ENCODE data around the gene SERINC1.
A peak's percentile ranks its signal among the peaks of the same experiment; 100 is the strongest.

Gene SERINC1

GRCh38 chr6:122432816-122433215, 38.8 kb downstream of the SERINC1 start:
- no peak for DNase-seq (ENCODE audit: low read depth, low spot score)

DNA sequence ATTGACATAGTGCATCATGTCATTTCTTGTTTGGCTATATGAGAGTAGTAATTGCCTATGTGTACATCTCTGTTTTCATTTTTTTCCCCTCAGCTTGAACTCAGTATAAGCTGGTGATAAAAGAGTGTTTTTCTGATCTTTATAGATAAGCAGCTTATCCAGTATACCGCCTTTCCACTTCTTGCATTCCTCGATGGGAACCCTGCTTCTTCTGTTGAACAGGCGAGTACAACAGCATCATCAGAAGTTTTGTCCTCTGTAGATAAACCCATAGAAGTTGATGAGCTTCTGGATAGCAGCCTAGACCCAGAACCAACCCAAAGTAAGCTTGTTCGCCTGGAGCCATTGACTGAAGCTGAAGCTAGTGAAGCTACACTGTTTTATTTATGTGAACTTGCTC, 39.8 kb downstream of the SERINC1 start:
- DNase-seq (ENCODE audit: low read depth, low spot score), result no peak

- no peak for DNase-seq (ENCODE audit: low read depth, low spot score)
These were observed 42.3 kb downstream of the SERINC1 start for GRCh38 chr6:122429323-122429722.

GRCh38 chr6:122428781-122429180, 42.8 kb downstream of the SERINC1 start:
- DNase-seq (ENCODE audit: low read depth, low spot score), result no peak

- DNase-seq (ENCODE audit: low read depth, low spot score), result no peak
These were observed 45.0 kb downstream of the SERINC1 start for GRCh38 chr6:122426597-122426996.

DNA sequence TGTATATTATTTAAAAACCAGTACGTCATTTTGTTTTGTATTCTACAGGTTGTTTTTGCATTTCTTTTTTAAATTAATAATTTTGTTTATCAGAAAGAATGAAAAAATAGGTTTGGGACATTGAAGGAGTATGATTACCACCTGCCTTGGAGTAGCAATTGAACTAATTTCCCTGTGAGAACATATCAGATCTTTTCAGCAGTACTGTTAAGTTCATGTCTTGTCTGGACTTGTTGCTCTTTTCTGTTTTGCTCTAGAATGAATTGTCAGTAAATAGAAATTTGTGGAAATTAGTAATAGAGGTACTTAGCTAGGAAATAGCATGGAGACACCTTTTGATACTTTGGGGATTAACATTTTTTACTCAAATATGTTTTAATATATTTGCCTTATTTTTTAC, 47.9 kb downstream of the SERINC1 start:
- no peak for DNase-seq (ENCODE audit: low read depth, low spot score)

- DNase-seq (ENCODE audit: low read depth, low spot score), result no peak
These were observed 48.9 kb downstream of the SERINC1 start for GRCh38 chr6:122422614-122423267.

DNA sequence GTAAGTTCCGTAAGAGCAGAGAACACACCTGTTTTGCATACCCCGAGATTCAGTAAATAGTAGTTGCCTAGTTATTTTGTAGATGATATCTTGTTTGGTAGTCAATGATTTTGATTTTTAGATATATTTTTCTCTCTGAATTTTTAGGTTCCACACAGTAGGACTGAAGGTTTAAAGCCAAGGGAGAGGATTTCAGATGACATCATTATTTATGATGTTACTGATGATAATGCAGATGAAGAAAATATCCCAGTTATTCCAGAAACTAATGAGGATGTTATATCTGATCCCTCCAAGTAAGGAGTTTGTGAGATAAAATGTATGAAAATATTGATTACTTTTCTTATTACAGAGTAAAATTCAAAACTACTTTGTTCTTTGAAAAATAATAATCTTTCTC, 49.6 kb downstream of the SERINC1 start:
- no peak for DNase-seq (ENCODE audit: low read depth, low spot score)

GRCh38 chr6:122416825-122417224, 54.8 kb downstream of the SERINC1 start:
- DNase-seq (ENCODE audit: low read depth, low spot score), result no peak

DNA sequence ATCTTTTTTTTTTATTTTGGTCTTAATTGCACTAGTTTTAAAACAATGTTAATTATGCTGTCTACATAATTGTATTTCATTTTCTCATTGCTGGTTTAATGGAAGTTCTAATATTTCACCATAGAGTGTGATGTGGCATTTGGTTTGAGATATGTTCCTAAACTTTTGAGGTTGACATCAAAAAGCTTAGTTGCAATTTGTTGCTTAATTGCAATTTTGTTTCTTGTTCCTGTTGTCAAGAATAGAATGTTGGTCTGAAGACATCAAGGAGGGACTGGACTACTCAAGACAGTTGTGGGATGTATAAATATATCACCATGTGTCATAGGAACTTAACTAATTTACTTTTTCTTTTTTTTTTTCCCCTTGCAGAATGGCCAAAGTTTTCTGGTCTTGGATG, 59.6 kb downstream of the SERINC1 start:
- no peak for DNase-seq (ENCODE audit: low read depth, low spot score)

- DNase-seq (ENCODE audit: low read depth, low spot score), result no peak
These were observed 62.7 kb downstream of the SERINC1 start for GRCh38 chr6:122408702-122409458.

GRCh38 chr6:122408240-122408639, 63.4 kb downstream of the SERINC1 start:
- no peak for DNase-seq (ENCODE audit: low read depth, low spot score)

GRCh38 chr6:122407712-122408111, 63.9 kb downstream of the SERINC1 start:
- DNase-seq (ENCODE audit: low read depth, low spot score), result no peak

GRCh38 chr6:122406187-122406586, 65.4 kb downstream of the SERINC1 start:
- no peak for DNase-seq (ENCODE audit: low read depth, low spot score)

GRCh38 chr6:122405417-122405816, 66.2 kb downstream of the SERINC1 start:
- DNase-seq (ENCODE audit: low read depth, low spot score), result no peak

- no peak for DNase-seq (ENCODE audit: low read depth, low spot score)
These were observed 67.2 kb downstream of the SERINC1 start for GRCh38 chr6:122404444-122404843.

- no peak for DNase-seq (ENCODE audit: low read depth, low spot score)
These were observed 70.5 kb downstream of the SERINC1 start for GRCh38 chr6:122401104-122401503.

DNA sequence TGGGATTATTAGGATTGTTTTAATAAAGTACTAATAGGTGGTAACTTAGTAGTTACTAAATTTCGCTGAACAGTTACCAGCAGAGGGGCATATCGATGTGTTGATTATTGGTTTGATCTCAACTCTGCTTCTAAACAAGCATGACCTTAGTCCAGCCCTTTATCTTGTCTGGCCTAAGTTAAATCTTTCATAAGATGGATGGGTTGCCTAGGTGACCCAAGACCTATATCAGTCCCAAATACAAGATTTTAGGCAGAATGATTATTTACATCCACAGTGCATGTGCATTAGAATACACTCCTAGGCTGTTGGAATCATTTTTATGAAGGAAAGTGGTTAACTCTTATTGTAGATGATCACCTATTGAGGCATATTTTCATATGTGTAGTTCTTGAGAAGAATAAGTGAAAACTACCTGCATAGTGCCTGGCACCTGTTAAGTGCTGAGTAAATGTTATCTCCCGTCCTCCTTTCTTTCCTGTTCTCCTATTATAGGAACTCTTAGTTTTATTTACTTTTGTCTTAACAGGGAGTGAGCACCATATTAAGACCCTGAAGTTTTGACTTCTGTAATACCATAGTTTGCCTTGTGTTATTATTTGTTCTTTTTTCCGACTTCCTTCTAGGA, 71.0 kb downstream of the SERINC1 start:
- DNase-seq (ENCODE audit: low read depth, low spot score), result no peak

DNA sequence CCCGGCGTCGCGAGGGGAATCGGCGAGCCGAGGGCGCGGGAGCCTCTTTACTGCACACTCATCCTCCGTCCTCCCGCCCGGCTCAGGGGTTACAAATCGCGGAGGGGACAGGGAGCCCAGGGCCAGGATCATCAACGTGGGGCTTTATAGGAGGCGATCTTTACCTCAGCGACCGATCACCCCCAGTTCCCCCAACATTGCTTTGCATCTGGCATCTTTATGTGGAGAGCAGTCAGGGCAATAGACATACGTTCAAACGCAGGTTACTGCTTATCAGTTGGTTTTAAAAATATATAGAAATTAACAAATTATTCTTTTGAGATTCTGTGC, 71.5 kb downstream of the SERINC1 start:
- no peak for DNase-seq (ENCODE audit: low read depth, low spot score)

DNA sequence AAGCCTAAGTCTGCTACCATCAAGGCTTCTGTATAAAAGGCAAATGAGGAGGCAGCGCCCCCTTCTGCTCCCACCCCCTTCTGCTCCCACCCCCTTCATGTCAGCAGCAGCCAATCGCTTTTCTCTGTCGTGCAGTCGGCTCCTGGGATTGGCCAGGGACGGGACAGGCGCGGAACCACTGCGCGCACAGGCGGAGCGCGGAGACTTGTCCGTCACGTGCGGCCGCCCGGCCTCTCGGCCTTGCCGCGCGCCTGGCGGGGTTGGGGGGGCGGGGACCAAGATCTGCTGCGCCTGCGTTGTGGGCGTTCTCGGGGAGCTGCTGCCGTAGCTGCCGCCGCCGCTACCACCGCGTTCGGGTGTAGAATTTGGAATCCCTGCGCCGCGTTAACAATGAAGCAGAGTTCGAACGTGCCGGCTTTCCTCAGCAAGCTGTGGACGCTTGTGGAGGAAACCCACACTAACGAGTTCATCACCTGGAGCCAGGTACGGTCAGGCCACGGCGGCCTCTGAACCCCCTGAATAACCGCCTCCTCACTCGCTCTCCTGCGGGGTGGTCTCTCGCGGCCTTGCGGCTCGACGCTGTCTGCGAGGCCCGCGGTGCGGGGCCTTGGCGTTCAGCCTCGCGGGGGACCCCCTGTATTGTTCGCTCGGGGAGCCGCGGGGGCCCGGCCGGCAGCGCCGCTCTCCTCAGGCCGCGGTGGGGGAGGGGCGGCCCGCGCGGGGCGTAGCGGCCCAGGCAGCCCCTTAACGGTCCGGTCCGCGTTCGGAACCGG, 72.1 kb downstream of the SERINC1 start, which contains the start of gene HSF2:
Gene HSF2, plus strand, starts transcription at position 305 of the 773 bp plus-strand sequence. Its CDS starts 86 bp downstream, at position 391.
- DNase-seq (ENCODE audit: low read depth, low spot score), result peak; percentile 93

GRCh38 chr6:122399055-122399347, 72.6 kb downstream of the SERINC1 start:
- DNase-seq (ENCODE audit: low read depth, low spot score), result no peak

- no peak for DNase-seq (ENCODE audit: low read depth, low spot score)
These were observed 77.6 kb downstream of the SERINC1 start for GRCh38 chr6:122394016-122394415.
